ENCODE data around the gene NKRF.
"Not testable (repeated sequence)": the region's sequence is repeated elsewhere in the genome, so short reads cannot be mapped to it uniquely, and the experiment has no call there.

Gene NKRF

GRCh38 chrX:119606280-119607017, at the start of gene NKRF:
Gene NKRF, minus strand, starts transcription at chrX:119606424.
- DNase-seq (ENCODE audit: low read depth) = peak; percentile 82

- peak; percentile 30 for DNase-seq (ENCODE audit: low read depth)
Observed at GRCh38 chrX:119655125-119655524, 48.9 kb upstream of the NKRF start.

GRCh38 chrX:119654112-119654531, 47.9 kb upstream of the NKRF start:
- no peak for DNase-seq (ENCODE audit: low read depth)

GRCh38 chrX:119648421-119648775, 42.2 kb upstream of the NKRF start:
- no peak for DNase-seq (ENCODE audit: low read depth)

GRCh38 chrX:119647552-119648420, 41.6 kb upstream of the NKRF start:
- DNase-seq (ENCODE audit: low read depth) = no peak

GRCh38 chrX:119647089-119647488, 40.9 kb upstream of the NKRF start:
- no peak for DNase-seq (ENCODE audit: low read depth)

- no peak for DNase-seq (ENCODE audit: low read depth)
Observed at GRCh38 chrX:119646515-119646914, 40.3 kb upstream of the NKRF start.

GRCh38 chrX:119643696-119644095, 37.5 kb upstream of the NKRF start:
- DNase-seq (ENCODE audit: low read depth) = no peak

GRCh38 chrX:119640731-119641170, 34.5 kb upstream of the NKRF start:
- DNase-seq (ENCODE audit: low read depth) = no peak

GRCh38 chrX:119638725-119639471, 32.7 kb upstream of the NKRF start:
- no peak for DNase-seq (ENCODE audit: low read depth)

- DNase-seq (ENCODE audit: low read depth) = not testable (repeated sequence)
Observed at GRCh38 chrX:119637421-119637820, 31.2 kb upstream of the NKRF start.

- DNase-seq (ENCODE audit: low read depth) = no peak
Observed at GRCh38 chrX:119636419-119636818, 30.2 kb upstream of the NKRF start.

- no peak for DNase-seq (ENCODE audit: low read depth)
Observed at GRCh38 chrX:119635799-119636198, 29.6 kb upstream of the NKRF start.

GRCh38 chrX:119635179-119635578, 29.0 kb upstream of the NKRF start:
- no peak for DNase-seq (ENCODE audit: low read depth)

- DNase-seq (ENCODE audit: low read depth) = no peak
Observed at GRCh38 chrX:119625843-119626242, 19.6 kb upstream of the NKRF start.

- DNase-seq (ENCODE audit: low read depth) = no peak
Observed at GRCh38 chrX:119624951-119625668, 18.9 kb upstream of the NKRF start.

GRCh38 chrX:119624417-119624816, 18.2 kb upstream of the NKRF start:
- no peak for DNase-seq (ENCODE audit: low read depth)

GRCh38 chrX:119622356-119623232, 16.4 kb upstream of the NKRF start:
- DNase-seq (ENCODE audit: low read depth) = no peak

- DNase-seq (ENCODE audit: low read depth) = no peak
Observed at GRCh38 chrX:119618439-119618838, 12.2 kb upstream of the NKRF start.

- no peak for DNase-seq (ENCODE audit: low read depth)
Observed at GRCh38 chrX:119617517-119618164, 11.4 kb upstream of the NKRF start.
